HL-60 (cell line): ENCODE results near the gene LRP1B.

Experiments used
- GABPA ChIP-seq: IDR thresholded peaks from 2 replicates; pipeline ENCODE4 v1.6.1; 2012; ENCODE audit warnings: low read depth
- POLR2AphosphoS5 ChIP-seq: IDR thresholded peaks from 2 replicates; pipeline ENCODE4 v1.6.1; 2012; ENCODE audit warnings: low read depth
- SPI1 ChIP-seq: IDR thresholded peaks from 2 replicates; pipeline ENCODE4 v1.6.1; 2012; ENCODE audit warnings: low read depth, mild to moderate bottlenecking, borderline replicate concordance
- TF ChIP-seq, protein P1 (sequence below): IDR thresholded peaks from one replicate; pipeline ENCODE4 v1.5.1; 2011; ENCODE audit warnings: low read length, control low read depth, inconsistent platforms; ENCODE audit not compliant: insufficient read depth
- TF ChIP-seq, protein P2 (sequence below): IDR thresholded peaks from 2 replicates; pipeline ENCODE4 v1.6.1; 2012; ENCODE audit warnings: low read depth; ENCODE audit not compliant: insufficient replicate concordance

DNA sequence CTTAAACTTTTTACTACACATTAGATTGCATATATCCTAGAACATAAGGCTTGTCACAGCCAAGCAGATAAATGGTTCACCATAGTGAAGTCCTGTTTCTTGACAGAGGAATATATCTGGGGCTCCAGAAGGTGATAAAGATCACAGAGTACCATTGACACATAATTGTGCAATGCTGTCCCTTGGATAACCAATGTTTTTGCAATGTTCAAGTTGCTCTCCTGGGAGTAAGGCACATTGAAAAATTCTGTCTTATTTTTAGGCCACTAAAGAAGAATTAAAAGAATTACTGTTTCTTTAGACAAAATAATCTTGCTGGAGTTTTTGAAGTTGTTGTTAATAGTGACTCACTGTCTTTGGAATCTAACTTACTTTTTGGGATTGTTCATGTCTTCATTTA lies 1132.8 kb downstream of the LRP1B start:
- TF ChIP-seq, protein P1, sequence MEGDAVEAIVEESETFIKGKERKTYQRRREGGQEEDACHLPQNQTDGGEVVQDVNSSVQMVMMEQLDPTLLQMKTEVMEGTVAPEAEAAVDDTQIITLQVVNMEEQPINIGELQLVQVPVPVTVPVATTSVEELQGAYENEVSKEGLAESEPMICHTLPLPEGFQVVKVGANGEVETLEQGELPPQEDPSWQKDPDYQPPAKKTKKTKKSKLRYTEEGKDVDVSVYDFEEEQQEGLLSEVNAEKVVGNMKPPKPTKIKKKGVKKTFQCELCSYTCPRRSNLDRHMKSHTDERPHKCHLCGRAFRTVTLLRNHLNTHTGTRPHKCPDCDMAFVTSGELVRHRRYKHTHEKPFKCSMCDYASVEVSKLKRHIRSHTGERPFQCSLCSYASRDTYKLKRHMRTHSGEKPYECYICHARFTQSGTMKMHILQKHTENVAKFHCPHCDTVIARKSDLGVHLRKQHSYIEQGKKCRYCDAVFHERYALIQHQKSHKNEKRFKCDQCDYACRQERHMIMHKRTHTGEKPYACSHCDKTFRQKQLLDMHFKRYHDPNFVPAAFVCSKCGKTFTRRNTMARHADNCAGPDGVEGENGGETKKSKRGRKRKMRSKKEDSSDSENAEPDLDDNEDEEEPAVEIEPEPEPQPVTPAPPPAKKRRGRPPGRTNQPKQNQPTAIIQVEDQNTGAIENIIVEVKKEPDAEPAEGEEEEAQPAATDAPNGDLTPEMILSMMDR, result no peak
- TF ChIP-seq GABPA, result no peak
- no peak for TF ChIP-seq POLR2AphosphoS5
- TF ChIP-seq, protein P2, sequence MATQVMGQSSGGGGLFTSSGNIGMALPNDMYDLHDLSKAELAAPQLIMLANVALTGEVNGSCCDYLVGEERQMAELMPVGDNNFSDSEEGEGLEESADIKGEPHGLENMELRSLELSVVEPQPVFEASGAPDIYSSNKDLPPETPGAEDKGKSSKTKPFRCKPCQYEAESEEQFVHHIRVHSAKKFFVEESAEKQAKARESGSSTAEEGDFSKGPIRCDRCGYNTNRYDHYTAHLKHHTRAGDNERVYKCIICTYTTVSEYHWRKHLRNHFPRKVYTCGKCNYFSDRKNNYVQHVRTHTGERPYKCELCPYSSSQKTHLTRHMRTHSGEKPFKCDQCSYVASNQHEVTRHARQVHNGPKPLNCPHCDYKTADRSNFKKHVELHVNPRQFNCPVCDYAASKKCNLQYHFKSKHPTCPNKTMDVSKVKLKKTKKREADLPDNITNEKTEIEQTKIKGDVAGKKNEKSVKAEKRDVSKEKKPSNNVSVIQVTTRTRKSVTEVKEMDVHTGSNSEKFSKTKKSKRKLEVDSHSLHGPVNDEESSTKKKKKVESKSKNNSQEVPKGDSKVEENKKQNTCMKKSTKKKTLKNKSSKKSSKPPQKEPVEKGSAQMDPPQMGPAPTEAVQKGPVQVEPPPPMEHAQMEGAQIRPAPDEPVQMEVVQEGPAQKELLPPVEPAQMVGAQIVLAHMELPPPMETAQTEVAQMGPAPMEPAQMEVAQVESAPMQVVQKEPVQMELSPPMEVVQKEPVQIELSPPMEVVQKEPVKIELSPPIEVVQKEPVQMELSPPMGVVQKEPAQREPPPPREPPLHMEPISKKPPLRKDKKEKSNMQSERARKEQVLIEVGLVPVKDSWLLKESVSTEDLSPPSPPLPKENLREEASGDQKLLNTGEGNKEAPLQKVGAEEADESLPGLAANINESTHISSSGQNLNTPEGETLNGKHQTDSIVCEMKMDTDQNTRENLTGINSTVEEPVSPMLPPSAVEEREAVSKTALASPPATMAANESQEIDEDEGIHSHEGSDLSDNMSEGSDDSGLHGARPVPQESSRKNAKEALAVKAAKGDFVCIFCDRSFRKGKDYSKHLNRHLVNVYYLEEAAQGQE, result no peak
- no peak for TF ChIP-seq SPI1
